Stimulated activated CD4-positive, alpha-beta T cell treated with anti-CD3 and anti-CD28 coated beads, Interleukin-2, amount 100 ng/mL, for 4 hours (primary cell): ENCODE results near the gene ZFAND4.
"Not testable (repeated sequence)": the region's sequence is repeated elsewhere in the genome, so short reads cannot be mapped to it uniquely, and the experiment has no call there.

Source experiments
- DNase-seq: peaks from one replicate; pipeline ENCODE4 v3.0.0-alpha.2; 2020; ENCODE audit warnings: low read depth

The ZFAND4 gene

DNA sequence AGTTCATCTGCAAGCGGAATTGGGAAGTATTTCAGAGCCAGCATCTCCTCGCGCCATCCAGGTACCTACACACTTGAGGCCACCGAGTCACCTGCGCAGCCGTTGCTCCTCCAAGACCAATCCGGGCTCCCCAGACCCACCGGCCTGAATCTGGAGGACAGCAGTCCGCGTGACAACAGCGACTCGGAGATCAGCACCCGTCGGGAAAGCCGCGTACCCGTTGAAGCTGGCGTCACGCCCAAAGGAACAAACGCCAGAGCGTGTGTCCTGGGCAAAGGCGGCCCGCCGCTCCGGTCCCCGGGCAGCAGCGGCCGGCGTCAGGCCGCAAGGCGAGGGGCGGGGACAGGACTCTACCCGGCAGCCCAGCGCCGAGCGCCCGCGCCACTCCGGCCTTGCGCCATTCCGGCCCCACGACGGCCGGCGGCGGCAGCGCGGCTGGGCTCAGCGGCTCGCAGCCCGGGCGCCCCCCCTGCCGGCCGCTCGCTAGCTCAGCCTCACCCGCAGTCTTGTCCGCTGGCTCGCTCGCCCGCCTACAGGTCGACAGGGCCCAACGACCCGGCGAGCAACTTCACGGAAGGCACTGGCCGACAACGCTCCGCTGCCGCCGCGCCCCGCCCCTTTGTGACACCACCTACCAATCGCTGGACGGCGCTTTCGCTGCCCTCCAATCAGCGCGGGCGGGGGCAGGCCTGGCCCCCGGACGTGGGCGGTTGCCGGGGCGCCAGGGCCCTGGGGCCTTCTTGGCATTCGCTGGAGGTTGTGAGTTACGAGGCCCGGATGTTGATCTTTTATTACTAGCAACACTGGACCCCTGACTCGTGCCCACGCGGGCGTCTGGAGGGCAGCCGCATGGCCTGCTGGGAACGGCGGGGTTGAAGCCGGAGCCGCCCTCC, at the start of gene ZFAND4:
Gene ZFAND4 (minus strand): TSS at position 592 of the 893 bp plus-strand sequence. CDS start 9,047 bp downstream, outside the sequence.
- peak; percentile 90 for DNase-seq

DNA sequence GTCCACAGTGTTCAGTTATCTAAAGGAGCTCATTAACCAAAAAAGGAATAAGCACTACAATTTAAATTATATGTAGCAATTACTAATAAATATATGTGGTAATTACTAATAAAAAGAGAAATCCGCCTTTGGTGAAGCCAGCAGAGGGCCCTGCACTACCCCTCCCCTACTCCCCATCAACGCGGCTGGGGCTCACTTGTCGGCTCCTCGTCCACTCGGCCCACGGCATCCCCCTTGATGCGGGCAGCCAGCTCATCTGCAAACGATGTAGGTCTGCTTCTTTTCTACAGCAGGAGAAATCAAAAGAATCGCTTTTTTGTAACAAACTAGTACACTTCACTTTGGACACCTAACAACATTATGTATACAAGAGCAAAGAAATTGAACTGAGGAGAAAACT, 48.9 kb upstream of the ZFAND4 start:
- not testable (repeated sequence) for DNase-seq

DNA sequence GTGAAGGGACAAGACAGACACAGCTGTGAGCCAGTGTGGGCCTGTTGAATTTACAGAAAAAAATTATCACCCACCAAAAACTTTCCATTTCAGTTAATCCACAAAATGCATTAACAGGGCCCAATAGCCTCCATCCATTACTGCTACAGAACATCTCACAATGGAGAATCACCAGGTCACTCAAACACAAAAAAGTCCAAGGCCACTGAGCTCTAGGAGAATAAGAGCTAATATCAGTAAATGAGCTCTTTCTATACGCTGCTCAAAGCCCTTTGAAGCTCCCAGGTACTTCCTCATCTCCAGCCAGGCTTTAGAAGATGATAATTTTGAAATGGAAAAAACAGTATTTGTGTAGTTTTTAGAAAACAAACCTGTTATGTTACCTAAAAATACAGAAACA, 45.1 kb upstream of the ZFAND4 start:
- DNase-seq: not testable (repeated sequence)

DNA sequence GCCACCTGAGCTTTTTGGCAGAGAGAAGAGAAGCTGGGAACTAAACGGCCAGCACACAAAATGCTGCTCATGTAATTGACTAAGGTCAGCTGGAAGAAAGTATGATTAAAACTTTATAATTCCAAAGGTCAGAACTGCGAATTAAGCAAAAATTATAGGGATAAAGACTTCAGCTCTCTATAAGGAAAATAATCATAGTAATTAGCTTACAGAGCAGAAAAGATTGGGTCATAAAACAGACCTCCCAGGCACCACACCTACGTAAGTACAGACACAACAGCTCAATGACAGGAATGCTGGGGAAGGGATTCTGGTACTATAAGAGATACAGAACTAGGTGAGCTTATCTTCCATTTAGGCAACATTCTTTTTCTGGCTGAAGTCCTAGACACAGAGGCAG, 44.5 kb upstream of the ZFAND4 start:
- DNase-seq: not testable (repeated sequence)

DNA sequence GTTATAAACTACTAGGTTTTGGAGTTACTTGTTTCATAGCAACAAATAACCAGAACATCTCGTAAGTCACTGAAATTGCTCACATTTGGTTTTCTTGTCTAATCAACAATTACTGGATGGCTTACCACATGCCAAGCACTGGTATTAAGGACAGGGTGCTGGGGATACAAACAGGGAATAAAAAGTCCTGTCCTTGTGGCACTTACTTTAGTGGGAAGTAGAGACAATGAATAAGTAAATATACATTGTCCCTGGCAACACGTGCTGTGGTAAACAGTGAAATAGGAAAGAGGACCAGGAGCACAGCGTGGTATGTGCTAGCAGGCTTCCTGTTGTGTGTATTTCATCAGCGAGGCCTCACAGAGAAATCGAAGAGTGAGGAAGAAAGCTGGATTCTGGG, 38.7 kb upstream of the ZFAND4 start:
- not testable (repeated sequence) for DNase-seq

DNA sequence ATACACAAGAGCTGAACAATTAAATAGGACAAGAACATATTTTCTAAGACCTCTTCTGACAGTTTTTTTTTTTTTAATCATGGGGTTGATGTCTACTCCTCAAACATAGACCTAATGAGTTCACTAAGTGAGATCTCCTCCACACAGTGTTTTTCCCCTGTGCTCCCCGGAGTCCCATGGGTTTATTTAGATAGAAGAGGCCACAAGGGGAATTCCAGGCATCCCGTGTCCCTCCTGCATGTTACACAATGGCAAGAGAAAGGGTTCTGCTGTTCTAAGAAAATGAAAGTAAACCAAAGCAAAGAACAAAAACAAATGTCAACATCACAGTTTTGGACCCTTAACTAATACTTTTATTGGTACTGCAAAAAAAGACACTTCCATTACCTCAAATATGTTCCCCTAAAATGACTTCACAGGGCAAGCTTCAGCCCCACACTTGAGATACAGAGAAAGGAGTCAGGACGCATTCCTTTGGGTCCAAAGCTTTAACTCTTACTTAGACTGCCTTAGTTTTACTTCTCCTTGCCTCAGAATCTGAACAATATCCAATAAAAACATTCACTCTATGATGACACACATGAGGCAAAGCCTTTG, 37.7 kb upstream of the ZFAND4 start:
- DNase-seq: not testable (repeated sequence)

DNA sequence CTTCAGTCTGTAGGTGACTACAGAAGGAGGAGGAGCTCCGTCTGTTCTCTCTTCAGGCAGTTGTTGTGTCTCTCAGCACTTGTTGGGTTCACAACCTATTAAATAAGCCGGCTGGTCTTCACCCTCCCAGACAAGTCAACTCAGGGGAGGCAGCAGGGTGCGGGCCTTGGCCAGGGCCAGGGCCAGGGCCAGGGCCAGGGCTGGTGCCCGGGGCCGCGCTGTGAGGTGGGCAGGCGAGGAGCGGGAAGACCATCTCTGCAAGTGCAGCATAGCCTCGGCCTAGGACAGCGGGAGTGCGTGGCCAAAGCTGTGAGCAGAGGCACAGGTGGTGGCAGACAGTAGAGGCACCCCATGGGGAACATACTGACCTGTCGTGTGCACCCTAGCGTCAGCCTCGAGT, 5.9 kb upstream of the ZFAND4 start:
- DNase-seq: not testable (repeated sequence)

DNA sequence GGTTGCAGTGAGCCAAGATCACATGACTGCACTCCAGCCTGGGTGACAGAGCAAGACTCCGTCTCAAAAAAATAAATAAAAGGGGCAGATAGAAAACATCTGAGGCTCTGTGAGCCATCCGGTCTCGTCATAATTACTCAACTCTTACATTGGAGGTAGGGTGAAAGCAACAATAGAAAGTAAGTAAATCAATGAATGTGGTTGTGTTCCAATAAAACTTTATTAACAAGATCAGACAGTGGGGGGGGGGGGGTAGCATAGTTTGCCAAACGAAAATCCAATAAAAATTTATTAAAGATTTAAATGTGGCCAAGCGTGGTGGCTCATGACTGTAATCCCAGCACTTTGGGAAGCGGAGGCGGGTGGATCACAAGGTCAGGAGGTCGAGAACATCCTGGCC, 2.8 kb upstream of the ZFAND4 start:
- DNase-seq: no peak

DNA sequence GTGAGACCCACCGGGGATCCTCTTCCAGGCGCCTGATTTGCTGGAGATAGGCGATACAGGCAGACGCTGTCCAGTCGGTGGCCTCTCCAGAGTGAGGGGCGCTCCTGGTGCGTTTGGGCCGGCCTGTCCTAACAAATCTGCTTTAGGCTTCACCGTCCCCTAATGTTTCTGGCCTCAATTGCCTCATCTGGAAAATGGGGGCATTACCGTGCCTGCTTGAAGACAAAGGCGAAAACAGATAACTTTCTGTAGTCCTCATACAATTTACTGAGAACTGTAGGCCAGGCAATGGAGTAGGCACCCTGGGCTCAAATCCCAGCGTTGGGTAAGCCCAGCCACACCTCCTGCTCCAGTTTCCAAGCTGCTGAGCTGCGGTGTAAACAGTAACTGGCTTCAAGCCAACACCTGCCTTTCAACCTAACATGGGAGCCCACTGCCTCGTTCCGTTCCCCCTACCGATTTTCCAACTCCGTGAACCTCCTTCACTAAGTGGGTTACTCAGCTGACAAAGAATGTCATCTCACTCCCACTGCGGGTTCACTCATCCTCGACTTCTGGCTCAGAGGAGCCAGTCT, 589 bp upstream of the ZFAND4 start:
- no peak for DNase-seq

DNA sequence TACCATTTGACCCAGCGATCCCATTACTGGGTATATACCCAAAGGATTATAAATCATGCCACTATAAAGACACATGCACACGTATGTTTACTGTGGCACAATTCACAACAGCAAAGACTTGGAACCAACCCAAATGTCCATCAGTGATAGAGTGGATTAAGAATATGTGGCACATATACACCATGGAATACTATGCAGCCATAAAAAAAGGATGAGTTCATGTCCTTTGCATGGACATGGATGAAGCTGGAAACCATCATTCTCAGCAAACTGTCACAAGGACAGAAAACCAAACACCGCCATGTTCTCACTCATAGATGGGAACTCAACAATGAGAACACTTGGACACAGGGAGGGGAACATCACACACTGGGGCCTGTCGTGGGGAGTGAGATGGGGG, 1.3 kb downstream of the ZFAND4 start:
- not testable (repeated sequence) for DNase-seq

DNA sequence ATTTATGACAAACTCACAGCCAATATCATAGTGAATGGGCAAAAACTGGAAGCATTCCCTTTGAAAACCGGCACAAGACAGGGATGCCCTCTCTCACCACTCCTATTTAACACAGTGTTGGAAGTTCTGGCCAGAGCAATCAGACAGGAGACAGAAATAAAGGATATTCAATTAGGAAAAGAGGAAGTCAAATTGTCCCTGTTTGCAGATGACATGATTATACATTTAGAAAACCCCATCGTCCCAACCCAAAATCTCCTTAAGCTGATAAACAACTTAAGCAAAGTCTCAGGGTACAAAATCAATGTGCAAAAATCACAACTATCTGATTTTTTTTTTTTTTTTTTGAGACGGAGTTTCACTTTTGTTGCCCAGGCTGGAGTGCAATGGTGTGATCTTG, 2.7 kb downstream of the ZFAND4 start:
- not testable (repeated sequence) for DNase-seq

DNA sequence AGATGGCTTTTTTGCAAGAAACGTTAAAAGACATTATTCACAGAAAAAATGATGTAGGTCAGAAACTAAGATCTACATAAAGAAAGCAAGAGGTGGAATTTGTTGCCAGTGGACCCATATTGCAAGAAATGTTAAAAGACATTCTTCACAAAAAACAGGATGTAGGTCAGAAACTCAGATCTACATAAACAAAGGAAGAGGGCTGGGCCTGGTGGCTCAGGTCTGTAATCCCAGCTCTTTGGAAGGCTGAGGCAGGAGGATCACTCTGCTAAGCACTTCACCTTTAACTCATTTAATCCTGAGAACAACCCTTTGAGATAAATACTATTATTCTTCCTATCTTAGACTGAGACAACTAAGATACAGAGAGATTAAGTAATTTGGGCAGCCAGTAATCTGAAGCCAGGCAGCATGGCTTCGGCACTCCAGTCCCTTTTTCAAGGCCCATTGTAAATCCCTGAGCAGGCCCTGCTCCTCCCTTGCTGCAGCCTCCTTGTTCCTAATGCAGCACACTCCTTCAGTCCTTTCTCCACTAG, 11.6 kb downstream of the ZFAND4 start:
- DNase-seq: no peak

DNA sequence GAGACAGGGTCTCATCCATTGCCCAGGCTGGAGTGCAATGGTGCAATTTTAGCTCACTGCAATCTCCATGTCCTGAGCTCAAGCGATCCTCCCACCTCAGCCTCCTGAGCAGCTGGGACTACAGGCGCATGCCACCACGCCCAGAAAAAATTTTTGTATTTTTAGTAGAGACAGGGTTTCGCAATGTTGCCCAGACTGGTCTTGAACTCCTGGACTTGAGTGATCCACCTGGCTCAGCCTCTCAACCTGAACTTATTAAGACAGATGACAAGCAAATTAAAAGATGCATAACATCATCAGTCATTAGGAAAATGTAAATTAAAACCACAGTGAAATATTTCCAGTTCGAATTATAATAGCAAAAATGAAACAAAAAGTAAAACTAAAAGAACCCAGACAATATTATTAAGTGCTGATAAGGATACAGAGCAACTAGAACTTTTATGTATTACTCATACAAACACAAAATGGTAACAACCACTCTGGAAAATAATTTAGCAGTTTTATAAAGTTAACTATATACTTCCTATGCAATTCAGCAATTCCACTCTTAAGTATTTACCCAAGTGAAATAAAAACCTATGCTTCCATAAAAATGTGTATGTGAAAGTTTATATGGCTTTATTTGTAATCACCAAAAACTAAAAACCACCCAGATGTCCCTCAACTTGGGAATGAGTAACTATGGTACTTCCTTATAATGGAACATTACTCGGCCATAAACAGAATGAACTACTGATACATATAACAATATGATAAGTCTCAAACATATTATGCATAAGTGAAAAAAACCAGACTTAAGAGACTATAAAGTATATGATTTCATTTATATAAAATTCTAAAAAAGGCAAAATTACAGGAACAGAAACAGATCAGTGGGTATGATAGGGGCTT, 15.3 kb downstream of the ZFAND4 start:
- no peak for DNase-seq

DNA sequence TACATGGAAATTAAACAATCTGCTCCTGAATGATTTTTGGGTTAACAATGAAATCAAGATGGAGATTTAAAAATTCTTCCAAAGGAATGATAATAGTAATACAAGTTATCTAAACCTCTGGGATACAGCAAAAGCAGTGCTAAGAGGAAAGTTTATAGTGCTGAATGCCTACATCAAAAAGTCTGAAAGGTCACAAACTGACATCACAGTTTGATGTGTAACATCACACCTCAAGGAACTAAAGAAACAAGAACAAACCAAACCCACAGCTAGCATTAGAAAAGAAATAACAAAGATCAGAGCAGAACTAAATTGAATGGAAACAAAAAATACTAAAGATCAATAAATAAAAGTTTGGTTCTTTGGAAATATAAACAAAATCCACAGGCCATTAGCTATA, 17.4 kb downstream of the ZFAND4 start:
- no peak for DNase-seq

DNA sequence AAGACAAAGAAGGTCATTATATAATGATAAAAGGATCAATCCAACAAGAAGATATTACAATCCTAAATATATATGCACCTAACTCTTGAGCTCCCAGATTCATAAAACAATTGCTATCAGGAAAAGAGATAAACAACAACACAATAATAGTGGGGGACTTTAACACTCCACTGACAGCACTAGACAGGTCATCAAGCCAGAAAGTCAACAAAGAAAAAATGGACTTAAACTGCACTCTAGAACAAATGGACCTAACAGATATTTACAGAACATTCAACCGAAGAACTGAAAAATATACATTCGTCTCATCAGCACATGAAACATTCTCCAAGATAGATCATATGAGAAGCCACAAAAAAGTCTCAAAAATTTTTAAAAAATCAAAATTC, 17.8 kb downstream of the ZFAND4 start:
- not testable (repeated sequence) for DNase-seq

DNA sequence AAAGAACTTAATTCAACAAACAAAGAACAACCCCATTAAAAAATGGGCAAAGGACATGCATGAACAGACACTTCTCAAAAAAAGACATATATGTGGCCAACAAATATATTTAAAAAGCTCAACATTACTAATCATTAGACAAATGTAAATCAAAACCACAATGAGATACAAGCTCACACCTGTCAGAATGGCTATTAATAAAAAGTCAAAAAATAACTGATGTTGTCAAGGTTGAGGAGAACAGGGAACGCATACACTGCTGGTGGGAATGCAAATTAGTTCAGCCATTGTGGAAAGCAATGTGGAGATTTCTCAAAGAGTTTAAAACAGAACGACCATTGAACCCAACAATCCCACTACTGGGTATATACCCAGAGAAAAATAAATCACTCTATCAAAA, 19.1 kb downstream of the ZFAND4 start:
- DNase-seq: no peak

DNA sequence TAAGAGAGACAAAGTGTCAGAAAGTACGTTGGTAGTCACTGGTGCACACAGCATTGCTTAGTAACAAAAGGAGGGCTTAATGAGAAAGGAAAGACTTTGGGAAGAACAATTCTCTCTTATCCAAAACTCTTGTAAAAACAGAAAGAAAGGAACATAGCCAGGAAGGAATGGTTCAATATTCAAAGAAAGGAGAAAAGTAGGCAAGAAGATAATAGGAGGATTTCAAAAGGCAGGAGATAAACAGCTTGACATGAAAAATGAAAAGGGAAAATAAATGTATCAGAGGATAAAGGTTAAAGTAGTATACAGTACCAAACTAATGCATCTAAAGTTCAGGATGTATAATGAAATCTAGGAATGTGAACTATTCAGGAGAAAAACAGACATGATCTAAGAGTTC, 20.1 kb downstream of the ZFAND4 start:
- no peak for DNase-seq

DNA sequence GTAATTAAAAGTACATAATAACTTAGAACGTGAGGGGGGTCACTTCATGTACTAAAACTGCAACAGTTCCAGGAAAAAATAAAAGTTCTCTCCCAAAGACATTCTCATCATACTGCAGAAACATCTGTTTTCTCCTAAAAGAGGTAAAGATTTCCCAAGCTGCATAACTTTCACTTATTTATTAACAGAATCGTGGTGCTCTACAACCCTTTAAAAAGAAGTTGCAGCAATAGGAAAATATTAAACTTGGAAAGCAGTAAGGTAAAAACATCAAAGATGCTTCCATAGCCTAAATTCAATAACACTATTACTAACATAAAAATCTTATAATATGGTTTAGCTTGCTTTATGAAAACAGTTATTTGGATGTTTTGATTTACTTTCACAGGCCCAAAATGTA, 23.3 kb downstream of the ZFAND4 start:
- DNase-seq: no peak

DNA sequence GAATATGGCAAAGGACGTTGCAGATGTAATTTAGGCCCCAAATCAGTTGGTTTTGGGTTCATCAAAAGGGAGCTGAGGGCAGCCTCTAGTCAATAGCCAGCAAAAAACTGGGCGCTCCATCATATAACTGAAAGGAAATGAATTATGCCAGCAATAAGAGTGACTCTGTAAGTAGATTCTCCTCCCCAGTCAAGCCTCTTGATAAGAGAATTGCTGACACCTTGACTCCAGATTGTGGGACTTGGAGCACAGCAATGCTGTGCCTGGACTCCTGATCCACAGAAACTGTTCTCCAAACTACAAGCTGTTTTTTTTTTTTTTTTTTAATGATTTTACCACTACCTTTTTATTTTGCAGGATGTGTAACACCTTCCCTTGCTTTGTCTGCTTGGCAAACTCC, 25.5 kb downstream of the ZFAND4 start:
- no peak for DNase-seq

DNA sequence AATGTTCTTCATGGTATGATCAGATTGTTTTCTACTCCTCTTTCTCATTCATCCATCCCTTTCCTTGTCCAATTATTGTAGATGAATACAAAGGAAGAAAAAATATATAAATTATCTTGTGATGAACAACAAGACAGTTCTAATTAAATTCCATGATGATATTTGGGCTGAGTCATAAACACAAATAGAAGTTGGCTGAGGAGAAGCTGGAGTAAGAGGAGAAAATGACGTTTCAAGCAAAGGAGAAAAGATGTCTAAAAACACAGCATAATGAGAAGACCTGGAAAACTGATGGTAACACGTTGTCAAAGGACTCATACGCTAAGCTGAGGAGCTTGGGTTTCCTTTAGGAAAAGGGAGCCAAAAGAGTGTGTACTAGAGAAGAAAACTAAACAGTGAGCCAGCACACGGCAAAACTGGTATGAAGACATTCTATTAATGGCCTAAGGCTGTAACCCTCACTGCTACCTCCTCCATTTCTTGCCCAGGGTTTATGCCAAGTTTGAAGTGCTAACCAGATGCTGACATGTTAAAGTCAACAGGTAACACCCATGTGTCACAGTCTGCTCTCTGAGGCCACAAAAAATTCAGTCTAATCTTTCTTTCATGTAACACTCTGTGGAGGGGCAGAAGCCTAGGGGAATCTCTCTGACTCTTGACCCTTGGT, 26.1 kb downstream of the ZFAND4 start:
- no peak for DNase-seq

DNA sequence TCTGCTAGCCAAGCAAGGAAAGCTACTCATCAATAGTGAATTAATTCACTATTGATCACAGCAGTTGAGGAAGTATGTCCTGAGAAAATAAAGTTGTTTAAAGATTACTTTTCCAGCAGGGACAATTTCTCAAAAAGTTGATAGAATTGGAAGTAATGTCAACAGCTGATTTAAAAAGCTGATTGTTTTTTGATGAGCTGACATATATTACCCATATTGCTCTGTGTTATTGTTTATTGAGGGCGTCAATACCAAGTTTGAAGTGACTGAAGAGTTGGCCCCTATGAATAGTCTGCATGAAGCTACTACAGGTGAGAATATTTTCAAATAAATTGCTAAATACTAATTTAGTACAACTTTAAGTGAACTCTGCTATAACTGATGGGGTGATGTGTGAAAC, 28.0 kb downstream of the ZFAND4 start:
- DNase-seq: no peak
